AG09309 (cell line): Measurements from ENCODE around the gene EPHB1.

ENCODE experiments used
- DNase-seq: peaks from one replicate; pipeline ENCODE4 v3.0.0-alpha.2; 2010; ENCODE audit warnings: low read depth
- H3K4me3 ChIP-seq: 2 replicates; pipeline ENCODE4 v1.5.1; 2011; ENCODE audit warnings: mild to moderate bottlenecking, low read depth, low read length, moderate library complexity; ENCODE audit not compliant: control insufficient read depth
- CTCF ChIP-seq: IDR thresholded peaks from 2 replicates; pipeline ENCODE4 v1.5.1; 2011; ENCODE audit warnings: mild to moderate bottlenecking, low read depth, low read length, inconsistent platforms; ENCODE audit not compliant: insufficient read depth, control insufficient read depth; ENCODE audit errors: missing control alignments

EPHB1 gene

GRCh38 chr3:134916276-134916961, 121.4 kb downstream of the EPHB1 start:
- no peak for DNase-seq
- TF ChIP-seq CTCF: no peak
- no peak overlapping the region for H3K4me3 ChIP-seq

- peak; percentile 37 for DNase-seq
- no peak for TF ChIP-seq CTCF
Observed at GRCh38 chr3:134917631-134918030, 122.6 kb downstream of the EPHB1 start.

GRCh38 chr3:134918441-134918840, 123.4 kb downstream of the EPHB1 start:
- DNase-seq: no peak

More at GRCh38 chr3:134917631-134918030, 122.6 kb downstream of the EPHB1 start:
- H3K4me3 ChIP-seq: no peak overlapping the region

GRCh38 chr3:134922101-134922500, 127.0 kb downstream of the EPHB1 start:
- H3K4me3 ChIP-seq: no peak overlapping the region
- no peak for DNase-seq
- TF ChIP-seq CTCF: no peak

More at GRCh38 chr3:134918441-134918840, 123.4 kb downstream of the EPHB1 start:
- H3K4me3 ChIP-seq: no peak overlapping the region
- TF ChIP-seq CTCF: no peak

- TF ChIP-seq CTCF: no peak
- H3K4me3 ChIP-seq: no peak overlapping the region
- no peak for DNase-seq
Observed at GRCh38 chr3:134922866-134923265, 127.8 kb downstream of the EPHB1 start.

GRCh38 chr3:134923286-134923685, 128.2 kb downstream of the EPHB1 start:
- no peak for TF ChIP-seq CTCF
- no peak overlapping the region for H3K4me3 ChIP-seq
- no peak for DNase-seq
